Hypothalamus (tissue), 51 donors: Measurements from ENCODE around the gene ISOC2.
"Not testable (repeated sequence)": the region's sequence is repeated elsewhere in the genome, so short reads cannot be mapped to it uniquely, and the experiment has no call there.

Source experiments
- DNase-seq, 51 donors: peaks; one replicate each; lab custom pipeline; 2025; lab: John Stamatoyannopoulos, UW

The ISOC2 gene

DNA sequence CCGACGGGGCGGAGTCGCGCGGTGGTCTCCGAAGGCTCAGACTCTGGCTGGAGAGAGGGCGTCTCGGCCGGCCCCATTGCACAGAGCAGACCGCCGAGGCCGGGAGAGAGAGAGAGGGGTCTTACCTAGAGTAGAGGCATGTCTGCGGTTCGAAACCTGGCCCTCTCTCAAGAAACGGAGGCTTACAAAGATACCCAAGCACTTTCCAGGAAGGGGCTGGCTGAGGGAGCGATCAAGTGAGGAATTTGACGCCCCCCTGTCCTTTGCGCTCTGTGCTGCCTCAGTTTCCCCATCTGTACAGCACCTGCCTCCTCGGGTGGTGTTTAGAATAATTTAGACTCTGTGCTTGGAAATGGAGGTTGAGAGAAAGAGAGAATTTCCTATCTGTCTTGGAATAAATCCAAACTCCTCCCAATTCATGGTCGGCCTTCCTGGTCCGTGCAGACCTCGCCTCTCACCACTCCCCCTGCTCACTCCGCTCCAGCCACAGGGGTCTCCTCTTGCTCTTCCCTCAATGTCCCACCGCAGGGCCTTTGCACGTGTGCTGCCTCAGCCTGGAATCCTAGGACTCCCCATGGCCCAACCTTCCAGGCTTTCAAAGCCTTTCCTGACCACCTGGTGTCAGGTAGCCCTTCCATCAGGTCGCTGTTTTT lies 658 bp upstream of the ISOC2 start:
- no peak for DNase-seq

DNA sequence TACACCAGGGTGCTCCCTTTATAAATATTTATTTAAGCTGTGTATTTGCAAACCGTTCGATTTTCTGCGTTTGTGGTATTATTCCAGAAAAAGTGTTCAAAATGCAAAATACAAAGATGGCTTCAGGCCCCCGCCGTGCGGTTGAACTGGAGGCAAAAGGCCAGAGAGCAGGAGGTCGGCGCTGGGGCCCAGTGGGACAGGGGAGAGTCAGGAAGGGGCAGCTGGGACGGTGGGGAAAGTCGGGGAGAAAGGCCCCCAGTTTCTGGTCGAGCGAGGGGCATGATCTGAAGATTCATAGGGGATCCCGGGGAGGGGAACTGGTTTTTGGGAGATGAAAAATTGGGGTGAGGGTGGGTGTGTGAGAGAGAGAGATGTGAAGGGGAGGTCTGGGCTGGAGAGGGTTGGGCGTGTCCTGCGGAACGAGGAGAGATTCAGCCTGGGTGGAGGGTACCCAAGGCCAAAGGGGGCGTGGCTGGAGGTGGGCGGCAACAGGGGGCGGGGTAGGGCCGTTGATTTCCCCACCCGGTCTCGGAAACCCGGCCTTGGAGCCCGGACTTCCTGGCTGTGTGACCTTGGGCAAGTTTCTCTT lies 678 bp downstream of the ISOC2 start:
- DNase-seq: peak in 30 of 51 donors; percentile 7 to 66 (median 36)

DNA sequence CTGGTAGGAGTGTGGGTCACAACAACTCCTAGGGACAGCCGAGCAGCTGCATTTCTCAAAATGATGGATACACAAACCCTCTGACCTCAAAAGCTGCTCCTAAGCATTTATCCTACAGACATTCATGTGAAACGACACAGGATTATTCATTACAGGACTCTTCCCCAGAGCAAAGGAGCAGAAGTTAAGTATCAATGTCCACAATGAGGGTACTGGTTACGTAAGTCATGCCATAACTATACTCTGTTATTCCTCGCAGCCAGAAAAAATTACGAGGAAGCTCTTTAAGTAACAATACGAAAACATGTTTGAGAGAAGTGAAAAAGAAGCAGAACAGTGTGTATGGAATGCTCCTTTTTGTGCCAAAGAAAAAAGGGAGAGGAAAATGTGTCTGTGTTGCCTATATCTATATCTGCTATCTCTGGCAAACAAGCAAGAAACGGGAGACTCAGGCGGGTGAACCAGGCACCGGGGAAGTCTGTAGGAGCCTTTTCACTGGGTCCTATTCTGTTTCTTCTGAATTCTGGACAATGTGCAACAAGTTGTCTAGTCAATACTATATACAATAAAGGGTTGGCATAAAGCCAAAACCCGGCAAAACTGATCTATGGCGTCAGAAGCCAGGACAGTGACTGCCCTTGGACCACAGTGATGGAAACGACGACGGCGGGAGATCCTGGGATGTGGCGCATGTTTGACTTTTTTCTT lies 1.3 kb downstream of the ISOC2 start:
- DNase-seq: no peak

DNA sequence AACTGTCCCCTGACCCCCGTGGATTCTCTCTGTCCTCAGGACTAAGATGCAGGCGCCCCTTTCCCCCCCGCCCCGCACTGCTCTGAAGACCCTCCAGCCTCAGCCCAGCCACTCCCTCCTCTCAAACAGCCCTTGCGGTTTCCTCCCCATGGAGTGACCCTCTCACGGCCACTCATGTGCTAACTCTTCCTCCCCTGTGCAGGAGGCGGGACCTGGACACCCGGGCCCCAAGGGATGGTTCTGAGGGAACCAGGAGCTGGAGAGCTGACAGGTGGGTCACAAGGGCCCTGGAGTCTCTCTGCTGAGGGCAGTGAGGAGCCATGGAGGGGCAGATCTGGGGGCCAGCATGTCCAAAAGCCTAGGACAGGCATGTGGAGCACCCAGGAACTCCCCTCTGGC lies 1.9 kb downstream of the ISOC2 start:
- DNase-seq: no peak

DNA sequence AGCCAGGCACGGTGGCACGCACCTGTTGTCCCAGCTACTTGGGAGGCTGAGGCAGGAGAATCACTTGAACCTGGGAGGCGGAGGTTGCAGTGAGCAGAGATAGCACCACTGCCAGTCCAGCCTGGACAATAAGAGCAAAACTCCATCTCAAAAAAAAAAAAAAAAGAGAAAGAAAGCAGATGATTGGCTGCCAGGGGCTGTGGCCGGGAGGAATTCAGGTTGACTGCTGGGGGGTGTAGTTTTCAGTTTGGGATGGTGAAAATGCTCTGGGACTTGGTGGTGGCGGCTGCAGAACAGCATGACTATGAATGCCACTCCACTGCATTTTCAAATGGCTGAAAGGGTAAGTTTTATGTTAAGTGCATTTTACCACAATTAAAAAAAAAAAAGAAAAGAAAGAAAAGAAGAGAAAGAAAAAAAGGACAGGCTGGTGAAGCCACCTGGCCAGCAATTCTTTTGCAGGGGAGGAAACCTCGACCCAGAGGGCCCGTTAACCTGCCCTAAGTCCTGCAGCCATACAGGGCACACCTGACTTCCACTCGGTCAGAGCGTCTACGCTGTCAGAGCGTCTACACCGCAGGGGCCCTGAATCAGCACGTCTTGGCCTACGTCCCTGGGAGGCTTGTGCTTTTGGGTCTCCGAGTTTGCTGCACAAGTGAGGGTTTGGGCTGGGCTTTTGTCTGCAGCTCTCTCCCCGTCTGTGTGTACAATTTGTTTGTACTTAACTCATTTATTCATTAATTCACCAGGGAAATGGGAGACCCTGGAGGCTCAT lies 3.6 kb downstream of the ISOC2 start:
- no peak for DNase-seq

DNA sequence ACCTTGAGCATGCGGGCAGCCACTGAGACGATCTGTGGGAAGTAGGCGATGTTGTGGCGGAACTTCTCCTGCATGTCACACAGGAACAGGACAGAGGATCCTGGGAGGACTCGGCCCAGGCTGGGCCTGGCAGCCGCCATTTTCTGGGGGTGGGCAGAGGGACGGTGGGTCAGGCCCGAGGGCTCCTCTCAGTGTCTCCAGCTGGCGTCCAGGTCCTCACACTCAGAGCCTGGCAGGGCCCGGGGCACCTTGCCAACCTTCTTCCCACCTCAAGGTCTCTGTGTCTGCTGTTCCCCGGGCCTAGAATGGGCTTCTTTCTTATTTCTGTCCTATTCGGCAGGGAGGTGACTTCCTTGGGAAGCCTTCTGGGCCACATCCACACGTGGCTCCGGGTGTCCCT lies 5.1 kb downstream of the ISOC2 start:
- no peak for DNase-seq

DNA sequence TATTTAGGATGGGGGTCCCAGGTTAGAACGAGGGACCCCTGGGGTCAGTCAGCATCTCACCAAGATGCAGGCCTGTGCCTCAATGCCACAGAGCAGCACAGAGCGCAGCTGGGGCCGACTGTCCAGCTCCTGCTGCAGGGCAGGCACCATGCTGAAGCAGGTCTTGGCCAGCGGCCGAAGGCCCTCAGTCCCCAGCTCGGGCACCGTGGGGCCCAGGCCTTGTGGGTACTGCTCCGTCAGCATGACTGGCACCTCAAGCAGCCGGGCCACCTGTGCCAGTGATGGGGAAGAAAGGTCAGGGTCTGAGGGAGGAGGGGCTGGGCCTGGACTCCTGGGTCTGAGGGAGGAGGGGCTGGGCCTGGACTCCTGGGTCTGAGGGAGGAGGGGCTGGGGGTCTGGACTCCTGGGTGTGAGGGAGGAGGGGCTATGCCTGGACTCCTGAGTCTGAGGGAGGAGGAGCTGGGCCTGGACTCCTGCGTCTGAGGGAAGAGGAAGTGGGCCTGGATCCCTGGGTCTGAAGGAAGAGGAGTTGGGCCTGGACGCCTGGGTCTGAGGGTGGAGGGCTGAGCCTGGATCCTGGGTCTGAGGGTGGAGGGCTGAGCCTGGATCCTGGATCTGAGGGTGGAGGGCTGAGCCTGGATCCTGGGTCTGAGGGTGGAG lies 5.7 kb downstream of the ISOC2 start:
- no peak for DNase-seq

DNA sequence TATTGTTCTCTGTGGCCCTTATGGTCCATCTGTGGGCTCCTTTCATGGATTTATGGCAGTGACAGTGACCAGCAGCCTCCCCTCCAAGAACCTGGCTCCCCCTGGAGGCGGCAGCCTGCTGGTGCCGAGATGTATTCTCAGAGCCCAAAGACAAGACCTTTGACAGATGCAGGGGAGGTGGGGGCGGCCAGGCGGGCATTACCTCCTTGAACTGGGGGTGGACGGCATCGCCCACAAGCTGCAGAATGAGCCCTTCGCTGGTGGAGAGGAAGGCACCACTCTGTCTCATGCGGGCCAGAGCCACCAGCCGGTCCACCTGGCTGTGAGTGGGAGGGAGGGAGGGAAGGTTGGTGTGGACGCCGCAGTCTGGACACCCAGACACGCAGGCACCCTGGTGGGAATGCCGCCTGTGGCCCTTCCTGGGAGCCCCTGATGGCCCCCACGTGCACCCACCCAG lies 6.6 kb downstream of the ISOC2 start:
- DNase-seq: peak in 34 of 51 donors; percentile 5 to 71 (median 43)

DNA sequence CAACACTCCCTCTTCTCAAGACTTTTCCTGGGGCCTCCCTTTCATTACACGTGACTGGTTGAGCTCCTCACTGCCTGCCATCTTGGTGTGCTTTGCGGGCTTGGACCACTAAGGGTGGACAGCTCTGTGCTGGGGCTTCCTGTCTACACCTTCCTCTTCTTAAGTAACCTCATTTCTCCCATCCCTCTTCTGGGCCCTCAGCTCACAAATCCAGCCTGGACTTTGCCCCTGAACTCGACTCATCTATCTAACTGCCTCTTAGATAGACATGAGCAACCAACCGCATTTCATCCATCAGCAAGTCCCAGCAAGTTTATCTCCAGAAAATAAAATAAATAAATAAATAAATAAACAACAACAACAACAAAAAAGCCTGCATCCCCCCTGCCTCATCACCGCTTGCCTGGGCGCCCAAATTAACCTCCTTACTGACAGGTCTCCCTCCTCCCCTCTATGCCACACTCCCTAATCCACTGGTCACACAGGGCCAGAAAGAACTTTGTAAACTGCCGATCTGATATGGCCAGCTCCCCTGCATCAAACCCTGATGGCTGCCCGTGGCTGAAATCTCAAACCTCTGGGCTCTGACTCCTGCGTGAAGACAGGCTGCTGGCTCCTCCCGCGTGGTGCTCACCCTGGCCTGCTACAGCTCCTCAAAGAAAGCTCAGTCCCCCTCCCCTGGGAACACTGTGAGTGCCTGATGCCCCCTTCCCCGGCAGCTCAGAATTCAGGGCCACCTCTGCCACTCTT lies 7.8 kb downstream of the ISOC2 start:
- DNase-seq: peak in 1 of 51 donors; percentile 42

DNA sequence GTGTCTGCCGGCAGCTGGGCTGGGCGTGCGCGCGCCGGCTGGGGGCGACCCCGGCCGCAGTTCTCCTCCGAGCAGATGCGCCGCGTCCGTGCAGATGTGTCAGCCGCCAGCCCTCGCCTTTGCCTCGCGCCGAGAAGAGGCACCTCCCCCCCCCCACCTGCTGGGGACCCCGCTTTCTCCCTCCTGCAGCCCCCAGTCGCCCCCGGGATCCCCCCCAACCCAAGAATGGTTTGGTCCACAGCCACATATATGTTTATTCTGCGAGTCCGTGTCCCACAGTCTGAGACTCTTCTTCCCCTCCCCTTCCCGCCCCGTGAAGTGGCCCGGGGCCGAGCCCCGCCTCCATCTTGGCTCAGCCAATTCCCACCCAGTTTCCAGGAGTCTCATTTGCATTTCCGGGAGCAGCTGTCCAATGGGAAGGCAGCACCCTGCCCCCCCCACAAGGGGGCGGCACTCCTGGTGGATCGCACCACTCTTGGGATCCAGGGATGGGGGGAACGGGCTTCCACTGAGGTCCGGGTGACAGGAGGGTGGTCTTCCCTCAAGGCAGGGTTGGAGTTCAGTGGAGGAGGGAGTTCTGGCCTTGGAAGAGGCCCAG lies 8.6 kb downstream of the ISOC2 start:
- DNase-seq: peak; percentile 50 to 97 (median 88)

DNA sequence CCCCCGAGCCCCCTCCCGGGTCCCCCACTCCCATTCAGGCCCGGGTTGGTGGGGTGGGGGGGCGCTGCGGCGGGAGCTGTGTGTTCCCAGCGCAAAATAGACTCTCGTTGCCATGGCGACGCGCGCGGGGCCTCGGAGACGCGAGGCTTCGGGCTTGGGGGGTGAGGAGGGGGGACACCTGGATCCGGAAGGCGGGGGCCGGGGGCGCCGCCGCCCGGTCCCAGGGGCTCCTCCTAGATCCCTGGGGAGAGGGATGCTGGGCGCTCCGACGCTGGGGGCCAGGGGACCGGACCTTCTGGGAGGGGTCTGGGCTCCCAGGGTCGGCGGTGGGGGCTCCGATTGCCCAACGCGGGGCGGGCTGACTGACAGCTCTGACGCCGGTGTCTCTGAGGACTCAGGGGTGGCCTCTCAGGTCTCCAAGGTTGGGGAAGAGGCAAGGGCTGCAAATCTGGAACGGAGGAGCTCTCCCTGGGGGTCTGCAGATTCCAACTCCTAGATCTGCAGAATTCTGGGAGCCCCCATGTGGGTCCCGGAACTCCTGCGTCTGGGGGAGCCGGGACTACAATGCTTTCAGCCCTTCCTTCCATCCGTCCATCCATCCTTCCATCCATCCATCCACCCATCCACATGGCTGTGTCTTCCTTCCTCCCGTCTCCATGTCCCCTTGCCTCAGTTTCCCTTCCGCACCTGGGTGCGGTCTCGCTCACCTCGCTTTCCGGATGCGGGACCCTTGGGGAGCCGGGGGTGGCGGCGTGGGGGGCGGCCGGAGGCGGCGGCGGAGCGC lies 9.3 kb downstream of the ISOC2 start:
- peak in 33 of 51 donors; percentile 6 to 80 (median 50) for DNase-seq

DNA sequence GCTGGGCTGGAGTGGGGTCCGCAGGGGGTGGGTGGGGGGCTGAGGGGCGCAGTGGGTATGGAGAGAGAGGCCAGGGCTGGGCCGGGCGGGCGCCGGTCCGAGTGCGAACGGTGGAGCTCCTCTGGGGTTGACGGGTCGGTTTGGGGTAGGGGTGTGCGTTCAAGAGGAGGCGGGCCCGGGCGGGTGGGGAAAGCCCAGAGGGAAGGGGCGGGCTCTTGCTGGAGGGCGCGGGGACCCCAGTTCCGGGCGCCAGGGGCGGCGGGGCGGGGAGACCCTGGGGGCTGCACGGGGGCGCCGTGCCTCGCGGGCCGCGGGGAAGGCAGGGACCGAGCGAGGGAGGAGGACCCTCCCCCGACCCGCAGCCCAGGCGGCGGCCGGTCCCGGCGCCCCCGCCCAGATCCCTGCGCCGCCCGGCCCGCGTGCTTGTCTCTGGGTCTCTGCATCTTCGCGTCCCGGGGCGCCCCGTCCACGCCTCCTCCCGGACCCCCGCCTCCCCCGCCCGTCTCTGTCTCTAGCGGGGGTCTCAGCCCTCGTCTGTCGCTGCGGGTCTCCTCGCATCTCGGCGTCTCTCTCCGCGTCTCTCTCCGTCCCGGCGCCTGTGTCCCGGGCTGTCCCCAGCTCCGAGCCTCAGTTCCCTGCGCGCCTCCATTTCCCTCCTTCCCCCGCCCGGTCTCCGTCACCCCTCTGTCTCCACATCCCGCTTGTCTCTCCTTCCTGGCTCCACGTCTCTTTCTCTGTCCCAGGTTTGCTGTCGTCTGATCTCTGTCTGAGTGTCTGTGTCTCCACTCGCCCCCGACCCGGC lies 10.1 kb downstream of the ISOC2 start:
- peak in 2 of 51 donors; percentile 55 to 62 for DNase-seq

DNA sequence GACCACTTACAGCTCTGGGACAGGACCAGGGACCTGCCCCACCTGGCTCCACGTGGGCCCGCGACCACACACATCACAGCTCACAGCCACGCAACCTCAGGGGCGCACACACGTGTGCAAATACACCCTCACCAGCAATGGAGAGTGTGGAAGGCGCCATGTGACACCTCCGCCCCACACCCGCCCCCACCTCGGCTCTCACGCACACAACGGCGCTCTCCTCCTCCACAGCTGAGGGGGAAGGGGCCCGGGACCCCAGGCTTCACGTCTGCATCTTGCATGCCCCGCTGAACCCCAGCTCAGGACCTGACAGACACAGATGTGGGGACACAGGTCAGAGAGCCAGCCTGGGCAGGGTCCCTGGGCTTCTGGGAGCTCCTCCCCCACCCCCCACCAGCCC lies 12.0 kb downstream of the ISOC2 start:
- DNase-seq: no peak

DNA sequence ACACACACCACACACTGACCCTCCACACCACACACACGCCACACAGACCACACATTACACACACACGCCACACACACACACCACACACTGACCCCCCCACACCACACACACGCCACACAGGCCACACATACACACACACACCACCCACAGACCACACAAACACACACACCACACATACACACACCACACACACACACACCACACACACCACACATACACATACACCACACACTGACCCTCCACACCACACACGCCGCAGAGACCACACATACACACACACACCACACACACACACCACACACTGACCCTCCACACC lies 13.3 kb downstream of the ISOC2 start:
- not testable (repeated sequence) for DNase-seq

DNA sequence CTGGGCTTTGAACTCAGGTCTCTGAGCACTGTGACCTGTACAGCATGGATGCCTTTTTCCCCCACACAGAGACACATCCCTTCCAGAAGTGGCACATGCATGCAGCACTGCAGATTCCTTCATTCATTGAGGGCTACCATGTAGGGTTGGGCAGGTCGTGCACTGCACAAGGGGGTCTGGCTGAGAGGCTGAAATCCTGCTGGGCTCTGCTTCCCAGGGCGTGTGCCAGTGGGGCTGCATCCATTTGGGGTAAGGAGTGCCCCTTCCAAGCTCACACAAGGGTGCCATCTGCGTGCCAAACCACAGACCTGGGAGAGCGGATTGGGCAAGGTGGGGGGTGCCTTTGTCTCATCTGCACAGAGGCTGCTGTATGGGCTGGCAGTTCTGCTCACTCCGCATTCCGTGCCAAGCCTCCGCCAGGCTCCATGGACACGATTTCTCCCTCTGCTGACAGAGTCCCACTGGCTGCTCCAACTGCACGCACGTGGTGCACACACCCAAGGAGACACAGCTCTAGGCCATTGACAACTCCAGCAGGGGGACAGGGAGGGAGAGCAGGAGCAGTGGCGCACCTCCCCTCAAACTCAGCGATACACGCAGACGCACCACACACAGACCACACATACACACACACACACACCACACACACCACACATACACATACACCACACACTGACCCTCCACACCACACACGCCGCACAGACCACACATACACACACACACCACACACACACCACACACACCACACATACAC lies 13.8 kb downstream of the ISOC2 start:
- DNase-seq: peak in 41 of 51 donors; percentile 5 to 86 (median 56)

DNA sequence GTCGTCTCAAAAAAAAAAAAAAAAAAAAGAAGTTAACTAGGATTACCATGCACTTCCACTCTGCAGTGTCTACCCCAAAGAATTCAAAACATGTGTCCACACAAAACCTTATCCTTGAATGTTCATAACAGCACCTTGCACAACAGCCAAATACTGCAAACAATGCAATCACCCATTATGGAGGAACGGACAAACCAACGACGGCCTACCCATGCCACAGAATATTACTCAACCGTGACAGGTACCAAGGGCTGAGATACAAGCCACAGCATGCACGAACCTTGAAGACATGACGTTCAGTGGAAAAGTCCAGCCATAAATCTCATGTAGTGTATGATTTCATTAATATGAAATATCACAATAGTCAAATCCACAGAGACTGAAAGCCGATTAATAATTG lies 15.4 kb downstream of the ISOC2 start:
- no peak for DNase-seq

DNA sequence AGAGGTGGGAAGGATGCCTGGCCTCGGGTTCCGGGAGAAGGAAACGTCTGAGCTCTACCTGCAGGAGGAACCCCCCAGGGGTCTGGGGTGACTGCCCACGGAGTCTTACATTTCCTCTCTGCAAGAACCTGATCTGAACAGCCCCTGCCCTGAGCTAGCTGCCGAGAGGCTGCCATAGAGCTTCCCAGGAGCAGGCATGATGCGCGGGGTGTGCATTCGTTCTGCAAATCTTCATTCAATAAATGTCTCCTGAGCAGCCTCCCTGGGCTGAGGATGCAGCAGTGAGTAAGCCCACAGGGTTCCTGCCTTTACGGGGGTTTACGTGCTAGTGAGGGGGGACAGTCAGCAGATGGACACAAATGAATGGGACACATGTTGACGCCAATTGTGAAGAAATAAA lies 16.8 kb downstream of the ISOC2 start:
- DNase-seq: peak in 2 of 51 donors; percentile 28 to 39
